CD4-positive, alpha-beta T cell treated with Interleukin-15 for 1 hour (primary cell): ENCODE results near the gene ERAS.
"Not testable (repeated sequence)": the region's sequence is repeated elsewhere in the genome, so short reads cannot be mapped to it uniquely, and the experiment has no call there.

Source experiments
- DNase-seq: peaks from one replicate; pipeline ENCODE4 v3.0.0-alpha.2; 2020

ERAS gene

DNA sequence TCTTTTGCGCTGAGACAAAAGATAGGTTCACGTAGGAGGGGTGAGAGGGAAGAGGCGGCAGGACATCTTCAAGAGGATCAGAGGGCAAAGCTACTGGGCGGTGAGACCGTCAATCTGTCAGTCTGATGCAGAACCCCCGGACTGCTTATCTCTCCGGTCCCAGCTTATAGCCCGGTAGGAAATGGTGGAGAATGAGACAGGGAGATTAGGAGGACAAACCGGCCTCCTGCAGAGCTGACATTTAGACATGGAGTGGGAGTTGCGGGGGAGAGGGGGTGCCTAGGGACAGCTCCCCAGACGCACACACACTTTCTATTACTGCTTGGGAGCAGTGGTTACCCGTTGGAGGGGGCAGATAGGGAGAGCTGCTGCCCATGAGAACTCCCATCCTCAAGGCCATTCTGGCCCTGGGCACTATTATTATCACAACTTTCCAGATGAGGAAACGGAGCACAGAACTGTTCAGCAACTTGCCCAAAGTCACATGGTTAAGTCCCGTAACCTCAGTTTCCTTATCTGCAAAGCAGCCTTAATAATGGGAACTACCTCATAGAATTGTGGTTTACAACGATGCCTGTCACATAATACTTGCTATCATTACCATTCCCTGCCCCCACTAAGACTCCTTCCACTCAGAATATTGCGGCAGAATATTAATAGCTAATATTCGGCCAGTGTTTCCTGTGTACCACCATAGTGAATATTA, 25.6 kb upstream of the ERAS start:
- DNase-seq: no peak

DNA sequence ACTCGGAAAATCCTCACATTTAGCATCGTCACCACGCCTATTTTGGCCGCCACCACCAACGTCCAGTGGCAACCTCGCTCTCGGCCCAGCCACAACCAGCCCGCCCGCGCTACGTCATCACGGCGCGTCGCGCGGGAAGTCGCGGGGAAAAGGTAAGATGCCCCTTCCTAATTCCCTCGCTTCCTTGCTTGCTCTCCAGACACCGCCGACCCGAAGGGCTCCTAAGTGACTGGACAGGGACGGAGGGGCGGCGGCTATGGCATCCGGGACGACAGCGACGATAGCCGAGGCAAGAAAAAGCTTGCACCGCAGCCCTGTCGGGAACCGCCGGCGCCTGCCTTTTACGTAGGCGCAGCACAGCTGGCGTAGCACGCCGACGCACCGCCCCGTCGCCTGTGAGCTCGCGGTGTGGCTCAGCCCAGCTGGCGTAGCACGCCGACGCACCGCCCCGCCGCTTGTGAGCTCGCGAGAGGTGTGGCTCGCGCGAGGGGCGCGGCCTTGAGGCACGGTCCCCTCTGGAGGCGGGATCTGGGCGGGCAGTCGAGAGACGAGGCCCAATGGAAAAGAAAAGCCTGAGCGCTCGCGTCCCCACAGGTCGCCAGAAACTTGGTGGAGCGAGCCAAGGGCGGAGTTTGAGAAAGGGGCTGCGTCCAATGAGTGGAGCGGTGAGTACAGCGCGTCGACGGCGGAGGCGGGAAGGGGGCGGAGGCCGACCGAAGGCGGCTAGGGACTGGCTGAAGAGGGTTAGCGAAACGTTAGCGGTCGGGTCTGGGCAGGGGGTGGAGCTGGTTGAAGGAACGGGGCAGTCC, 24.8 kb upstream of the ERAS start, which contains the start of gene HDAC6:
Gene HDAC6, plus strand, starts transcription at position 788 of the 809 bp plus-strand sequence. CDS start 626 bp downstream, outside the sequence.
- DNase-seq: peak; percentile 99

DNA sequence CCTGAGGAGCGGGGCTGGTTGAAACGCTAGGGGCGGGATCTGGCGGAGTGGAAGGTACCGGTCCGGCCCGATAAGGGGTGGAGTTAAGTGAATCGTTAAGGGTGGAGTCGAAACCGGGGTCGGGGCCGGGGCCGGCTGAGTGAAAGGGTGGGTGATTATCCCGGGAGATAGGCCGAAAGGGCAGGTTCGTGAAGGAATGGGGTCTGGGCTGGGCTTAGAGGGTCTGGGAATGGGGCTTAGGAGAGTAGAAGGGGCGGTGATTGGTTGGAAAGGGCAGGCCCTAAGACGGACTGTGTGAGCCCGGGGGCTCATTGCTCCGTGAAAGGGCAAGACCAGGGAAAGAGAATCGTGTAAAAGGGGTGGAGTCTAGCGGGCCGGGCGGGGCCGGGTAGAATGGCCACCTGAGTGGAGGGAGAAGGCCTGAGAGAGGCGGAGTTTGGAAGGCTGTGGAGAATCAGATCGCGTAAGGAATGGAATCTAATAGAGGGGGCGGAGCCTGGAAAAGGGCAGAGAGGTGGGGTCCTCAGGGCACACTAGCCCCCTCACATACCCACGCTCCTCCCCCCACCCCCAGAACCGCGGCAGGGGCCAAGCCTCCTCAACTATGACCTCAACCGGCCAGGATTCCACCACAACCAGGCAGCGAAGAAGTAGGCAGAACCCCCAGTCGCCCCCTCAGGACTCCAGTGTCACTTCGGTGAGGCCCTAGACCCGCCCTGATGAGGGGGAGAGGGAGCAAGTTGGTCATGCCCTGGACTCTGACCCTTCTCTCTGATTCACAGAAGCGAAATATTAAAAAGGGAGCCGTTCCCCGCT, 24.0 kb upstream of the ERAS start:
- peak; percentile 77 for DNase-seq

DNA sequence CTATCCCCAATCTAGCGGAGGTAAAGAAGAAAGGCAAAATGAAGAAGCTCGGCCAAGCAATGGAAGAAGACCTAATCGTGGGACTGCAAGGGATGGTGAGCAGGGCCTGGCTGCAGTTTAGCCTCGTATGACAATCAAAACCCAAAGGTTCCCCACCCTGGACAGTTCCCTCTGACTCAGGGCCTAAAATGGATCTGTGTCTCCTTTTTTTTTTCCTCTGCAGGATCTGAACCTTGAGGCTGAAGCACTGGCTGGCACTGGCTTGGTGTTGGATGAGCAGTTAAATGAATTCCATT, 23.5 kb upstream of the ERAS start:
- DNase-seq: no peak

DNA sequence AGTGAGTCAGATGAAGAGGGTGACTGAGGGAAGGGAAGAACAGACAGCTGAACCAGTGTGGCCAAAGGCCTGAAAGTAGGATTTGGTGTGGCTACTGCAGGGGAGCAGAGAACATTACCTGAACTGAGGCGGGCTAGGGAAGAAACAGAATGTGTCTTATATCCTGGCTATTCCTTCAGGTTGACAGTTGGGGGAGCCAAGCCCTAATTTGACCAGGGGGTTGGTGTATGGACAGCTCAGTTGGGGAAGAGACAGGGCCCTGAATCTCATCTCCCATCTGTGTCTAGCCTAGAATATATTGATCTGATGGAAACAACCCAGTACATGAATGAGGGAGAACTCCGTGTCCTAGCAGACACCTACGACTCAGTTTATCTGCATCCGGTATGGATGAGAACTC, 20.2 kb upstream of the ERAS start:
- no peak for DNase-seq

DNA sequence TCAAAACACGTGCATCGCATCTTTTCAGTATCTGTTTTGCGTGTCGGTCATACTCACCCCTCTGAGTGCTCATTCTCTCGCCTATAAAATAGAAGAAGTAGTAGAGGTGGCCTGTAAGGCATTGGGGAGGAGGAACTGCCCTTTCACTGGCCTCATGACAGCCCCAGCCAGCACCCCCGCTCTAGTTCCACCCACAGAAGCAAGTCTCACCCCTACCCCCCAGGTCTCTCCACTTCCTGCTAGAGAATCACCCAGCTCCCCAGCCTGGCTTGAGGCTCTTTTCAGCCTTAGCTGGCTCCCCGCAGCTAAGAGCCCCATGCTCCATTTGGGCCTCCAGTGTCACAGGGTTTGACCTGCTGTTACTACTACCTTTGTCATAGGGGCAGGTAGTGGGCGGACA, 12.7 kb upstream of the ERAS start:
- no peak for DNase-seq

DNA sequence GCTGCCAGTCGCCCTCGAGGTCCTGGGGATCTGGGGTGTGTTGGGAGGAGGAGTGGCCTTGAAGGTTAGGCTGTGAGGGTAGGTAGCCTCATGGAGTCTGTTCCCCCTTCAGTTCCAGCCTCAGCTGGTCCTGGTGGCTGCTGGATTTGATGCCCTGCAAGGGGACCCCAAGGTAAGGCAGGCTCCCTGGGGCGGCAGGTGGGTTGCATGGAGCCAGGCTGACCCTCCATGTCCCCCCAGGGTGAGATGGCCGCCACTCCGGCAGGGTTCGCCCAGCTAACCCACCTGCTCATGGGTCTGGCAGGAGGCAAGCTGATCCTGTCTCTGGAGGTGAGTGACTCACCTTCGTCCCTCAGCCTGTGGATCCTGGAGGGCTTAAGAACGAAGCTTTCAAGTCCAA, 11.6 kb upstream of the ERAS start:
- DNase-seq: no peak

DNA sequence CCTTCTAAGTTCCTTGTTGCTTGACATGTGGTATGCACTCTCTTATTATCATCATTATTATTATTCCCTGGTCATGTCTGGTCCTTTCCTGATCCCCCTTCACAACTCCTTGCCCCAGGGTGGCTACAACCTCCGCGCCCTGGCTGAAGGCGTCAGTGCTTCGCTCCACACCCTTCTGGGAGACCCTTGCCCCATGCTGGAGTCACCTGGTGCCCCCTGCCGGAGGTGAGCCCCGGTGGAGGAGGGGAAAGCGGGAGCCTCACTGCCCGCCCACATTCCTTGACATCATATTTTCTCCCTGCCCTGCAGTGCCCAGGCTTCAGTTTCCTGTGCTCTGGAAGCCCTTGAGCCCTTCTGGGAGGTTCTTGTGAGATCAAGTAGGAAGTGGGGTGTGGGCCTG, 11.0 kb upstream of the ERAS start:
- no peak for DNase-seq

DNA sequence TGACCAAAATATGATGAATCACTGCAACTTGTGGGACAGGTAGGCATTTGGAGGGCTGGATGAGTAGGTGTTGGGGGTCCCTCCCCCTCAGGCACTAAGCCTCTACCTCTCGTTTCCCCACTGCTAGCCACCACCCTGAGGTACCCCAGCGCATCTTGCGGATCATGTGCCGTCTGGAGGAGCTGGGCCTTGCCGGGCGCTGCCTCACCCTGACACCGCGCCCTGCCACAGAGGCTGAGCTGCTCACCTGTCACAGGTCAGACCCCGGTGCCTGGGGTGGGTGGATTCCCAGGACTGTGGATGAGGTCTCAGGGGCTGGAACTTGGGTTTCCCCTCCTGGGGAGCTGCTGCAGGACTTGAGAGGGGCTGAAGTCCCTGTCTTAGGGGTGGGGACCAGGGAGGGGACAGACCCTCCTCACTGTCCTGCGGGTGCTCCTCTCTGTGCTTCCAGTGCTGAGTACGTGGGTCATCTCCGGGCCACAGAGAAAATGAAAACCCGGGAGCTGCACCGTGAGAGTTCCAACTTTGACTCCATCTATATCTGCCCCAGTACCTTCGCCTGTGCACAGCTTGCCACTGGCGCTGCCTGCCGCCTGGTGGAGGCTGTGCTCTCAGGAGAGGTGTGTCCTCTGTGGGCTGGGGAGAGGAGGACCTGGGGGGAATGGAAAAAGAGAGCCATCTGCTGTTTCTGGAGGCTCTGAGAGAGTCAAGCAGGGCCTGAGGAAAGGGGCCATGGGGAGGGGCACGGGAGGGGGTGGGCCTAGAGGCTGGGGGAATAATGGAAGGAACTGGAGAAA, 10.1 kb upstream of the ERAS start:
- DNase-seq: no peak

DNA sequence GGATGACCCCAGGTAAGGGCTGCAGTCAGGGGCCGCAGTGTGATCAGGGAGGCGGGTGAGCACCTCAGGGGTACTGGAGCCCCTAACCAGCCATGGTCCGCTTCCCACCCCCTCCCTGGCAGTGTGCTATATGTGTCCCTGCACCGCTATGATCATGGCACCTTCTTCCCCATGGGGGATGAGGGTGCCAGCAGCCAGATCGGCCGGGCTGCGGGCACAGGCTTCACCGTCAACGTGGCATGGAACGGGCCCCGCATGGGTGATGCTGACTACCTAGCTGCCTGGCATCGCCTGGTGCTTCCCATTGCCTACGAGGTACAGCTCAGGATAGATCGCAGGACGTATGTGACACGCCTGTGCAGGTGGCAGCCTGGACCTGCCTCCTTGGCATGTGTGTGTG, 8.2 kb upstream of the ERAS start:
- no peak for DNase-seq

DNA sequence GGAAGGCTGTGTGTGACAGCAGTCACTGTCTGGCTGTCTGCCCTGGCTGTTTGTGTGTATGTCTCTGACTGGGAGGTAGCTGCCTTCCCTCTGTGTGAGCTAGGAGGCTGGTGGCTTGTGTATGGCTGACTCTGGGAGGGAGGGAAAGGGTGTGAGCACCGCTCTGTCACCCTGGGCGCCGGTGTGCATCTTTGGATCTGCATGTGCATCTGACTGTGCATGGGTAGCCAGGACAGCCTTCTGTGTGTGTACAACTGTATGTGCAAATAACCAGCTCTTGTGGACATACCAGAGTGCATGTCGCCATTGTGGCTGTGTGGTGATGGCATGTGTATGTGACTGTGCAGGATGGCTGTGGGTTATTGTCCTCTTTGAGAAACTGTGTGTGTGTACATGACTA, 7.4 kb upstream of the ERAS start:
- no peak for DNase-seq

DNA sequence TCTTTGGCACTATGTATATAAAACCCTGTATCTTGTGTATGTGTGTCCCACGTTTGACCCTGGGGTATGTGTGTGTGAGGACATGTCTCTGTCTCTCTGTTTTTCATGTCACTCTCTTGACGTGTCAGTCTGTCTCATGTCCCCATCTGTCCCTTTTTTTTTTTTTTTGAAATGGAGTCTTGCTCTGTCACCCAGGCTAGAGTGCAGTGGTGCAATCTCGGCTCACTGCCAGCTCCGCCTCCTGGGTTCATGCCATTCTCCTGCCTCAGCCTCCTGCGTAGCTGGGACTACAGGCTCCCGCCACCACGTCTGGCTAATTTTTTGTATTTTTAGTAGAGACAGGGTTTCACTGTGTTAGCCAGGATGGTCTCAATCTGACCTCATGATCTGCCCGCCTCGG, 6.9 kb upstream of the ERAS start:
- not testable (repeated sequence) for DNase-seq

DNA sequence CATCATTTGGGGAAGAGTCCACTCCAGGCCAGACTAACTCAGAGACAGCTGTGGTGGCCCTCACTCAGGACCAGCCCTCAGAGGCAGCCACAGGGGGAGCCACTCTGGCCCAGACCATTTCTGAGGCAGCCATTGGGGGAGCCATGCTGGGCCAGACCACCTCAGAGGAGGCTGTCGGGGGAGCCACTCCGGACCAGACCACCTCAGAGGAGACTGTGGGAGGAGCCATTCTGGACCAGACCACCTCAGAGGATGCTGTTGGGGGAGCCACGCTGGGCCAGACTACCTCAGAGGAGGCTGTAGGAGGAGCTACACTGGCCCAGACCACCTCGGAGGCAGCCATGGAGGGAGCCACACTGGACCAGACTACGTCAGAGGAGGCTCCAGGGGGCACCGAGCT, 3.3 kb upstream of the ERAS start:
- DNase-seq: no peak

DNA sequence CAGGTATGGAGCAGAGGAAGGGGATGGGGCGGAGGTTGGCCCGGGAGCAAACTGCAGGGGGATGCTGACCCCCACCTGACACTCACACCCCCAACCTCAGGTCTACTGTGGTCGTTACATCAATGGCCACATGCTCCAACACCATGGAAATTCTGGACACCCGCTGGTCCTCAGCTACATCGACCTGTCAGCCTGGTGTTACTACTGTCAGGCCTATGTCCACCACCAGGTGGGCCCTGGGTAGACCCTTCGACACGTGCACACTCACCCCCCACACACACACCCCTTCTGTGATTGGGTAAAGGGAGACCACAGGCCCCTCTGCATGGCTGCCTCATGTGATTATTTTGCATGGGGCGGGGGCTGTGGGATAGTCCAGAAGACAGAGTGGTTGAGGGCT, 2.2 kb upstream of the ERAS start:
- no peak for DNase-seq

DNA sequence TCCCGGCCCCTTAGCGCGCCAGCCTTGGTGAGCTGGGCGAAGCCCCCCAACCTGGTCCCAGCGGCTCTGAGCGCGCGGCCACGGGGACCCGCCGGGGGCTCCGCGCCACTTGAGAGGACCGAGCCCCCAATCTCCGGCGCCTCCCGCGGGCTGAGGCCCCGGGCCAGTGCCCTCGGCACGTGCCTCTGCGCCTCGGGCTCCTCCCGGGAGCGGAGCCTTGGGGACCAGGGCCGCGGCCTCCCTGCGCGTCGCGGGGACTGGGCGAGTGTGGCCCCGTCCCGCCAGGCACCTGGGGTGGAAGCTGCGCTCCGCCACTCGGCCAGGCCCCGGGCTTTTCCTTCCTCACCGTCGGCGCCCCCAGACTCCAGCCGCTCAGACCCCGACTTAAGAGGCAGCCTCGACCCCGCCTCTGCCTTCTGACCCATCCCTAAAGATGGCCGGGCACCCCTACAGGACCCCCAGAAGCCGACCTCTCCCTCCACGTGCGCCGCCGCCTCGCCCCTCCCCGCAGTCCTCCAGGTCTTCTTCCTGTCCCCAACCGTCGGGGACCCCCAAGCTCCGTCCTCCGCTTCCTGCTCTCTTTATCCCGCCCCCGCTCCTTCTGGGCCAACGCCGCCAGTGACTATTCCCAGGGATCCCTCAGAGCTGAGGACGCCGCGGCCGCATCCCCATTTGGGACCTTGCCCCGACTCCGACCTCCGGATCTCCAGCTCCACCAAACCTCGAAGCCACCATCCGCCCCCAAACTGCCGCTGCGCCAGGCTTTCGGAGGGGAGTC, 752 bp downstream of the ERAS start:
- DNase-seq: no peak

DNA sequence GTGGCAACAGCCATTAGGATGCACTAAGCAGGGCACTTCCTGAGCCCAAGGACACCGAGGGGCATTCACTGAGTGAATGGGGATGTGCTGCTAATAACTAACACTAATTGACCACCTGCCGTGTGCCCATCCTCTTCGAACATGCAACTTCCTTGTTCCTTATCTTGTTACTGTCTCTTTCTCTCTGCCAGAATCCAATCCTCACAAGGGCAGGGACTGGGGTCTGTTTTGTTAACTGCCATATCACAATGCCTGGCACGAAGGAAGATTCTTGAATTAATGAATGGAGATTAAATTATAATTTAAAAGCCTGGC, 1.3 kb downstream of the ERAS start:
- DNase-seq: no peak

DNA sequence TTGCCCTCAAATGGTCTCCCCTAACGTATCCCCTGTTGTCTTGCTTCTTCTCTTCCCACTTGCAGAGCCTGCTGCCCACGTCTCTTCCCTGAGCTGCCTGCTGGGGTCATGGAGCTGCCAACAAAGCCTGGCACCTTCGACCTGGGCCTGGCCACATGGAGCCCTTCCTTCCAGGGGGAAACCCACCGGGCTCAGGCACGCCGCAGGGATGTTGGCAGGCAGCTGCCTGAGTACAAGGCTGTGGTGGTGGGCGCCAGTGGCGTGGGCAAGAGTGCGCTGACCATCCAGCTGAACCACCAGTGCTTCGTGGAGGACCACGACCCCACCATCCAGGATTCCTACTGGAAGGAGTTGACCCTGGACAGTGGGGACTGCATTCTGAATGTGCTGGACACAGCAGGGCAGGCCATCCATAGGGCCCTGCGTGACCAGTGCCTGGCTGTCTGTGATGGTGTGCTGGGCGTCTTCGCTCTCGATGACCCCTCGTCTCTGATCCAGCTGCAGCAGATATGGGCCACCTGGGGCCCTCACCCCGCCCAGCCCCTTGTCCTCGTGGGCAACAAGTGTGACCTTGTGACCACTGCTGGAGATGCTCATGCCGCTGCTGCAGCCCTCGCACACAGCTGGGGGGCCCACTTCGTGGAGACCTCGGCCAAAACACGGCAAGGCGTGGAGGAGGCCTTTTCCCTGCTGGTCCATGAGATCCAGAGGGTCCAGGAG, 2.9 kb downstream of the ERAS start:
- DNase-seq: no peak

DNA sequence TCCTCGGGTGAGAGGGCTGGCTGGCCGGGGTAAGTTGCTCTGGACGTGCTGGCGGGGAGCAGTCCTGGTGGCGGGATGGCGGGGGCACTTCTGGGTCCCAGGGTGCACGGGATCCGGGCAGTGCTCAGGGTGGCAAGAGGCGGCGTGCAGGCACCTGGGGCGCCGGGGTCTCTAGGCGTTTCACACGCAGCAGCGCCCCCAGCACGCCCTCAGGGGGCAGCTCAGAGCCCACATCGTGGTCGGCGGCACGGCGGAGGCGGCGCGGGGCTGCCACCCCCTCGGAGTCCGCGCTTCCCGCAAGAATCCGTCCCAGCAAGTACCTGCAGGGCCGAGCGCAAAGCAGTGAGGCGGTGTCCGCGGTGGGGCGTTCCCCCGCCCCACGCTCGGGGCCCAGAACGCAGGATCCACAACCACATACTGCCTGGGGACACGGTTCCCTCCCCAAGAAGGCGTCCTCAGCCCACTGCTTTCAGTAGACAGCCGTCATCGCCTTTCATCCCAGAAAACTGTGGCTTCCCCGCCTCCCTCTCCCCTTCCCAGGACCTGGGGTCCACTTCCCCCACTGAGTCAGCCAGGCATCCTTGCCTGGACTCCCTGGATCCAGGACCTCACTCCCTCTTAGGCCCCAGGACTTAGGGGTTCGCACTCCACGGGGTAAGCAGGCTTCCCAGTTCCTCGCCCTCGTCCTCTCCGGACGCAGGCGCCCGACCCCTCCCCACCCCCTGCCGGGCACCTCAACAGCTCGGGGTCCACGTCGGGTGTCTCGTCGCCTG, 5.0 kb downstream of the ERAS start:
- DNase-seq: no peak

DNA sequence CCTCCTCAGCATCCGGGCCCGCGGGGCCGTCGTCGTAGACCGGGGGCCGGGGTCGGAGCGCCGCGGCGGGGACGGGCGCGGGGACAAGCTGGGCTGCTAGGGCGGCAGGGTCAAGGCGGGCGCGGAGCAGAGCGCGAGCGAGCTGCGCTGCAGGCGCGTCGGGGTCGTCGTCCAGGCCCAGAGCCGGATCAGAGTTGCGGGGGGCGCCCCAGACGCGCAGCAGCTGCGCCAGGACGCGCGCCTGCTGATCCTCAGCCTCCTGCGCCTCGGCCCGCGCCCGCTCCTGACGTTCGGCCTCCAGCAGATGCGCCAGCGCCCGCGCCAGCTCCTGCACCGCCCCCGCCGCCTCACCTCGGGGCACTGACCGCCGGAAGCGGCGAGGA, 5.6 kb downstream of the ERAS start:
- no peak for DNase-seq

DNA sequence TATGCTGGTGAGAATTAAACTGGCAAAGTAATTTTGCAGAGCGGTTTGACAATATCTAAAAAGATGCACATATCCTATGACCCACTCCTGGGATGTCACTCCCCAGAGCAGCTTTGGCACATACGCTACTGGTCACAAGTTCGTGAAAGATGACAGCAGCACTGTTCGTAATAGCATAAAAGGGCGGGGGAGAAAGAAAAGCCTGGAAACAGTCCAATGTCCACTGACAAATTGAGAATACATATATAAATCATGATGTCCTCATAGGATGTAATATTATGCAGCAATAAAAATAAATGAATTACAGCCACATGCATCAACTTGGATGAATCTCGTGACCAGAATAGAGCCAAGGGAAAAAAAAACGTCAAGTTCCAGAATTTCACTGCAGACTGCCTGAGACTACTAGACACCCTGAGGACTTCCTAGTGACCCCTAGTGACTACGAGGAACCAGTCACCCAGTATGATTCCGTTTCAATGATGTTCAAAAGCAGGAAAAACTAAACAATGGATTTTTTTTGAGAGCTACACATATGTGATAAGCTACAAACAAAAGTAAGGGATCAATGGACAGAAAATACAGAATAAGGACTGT, 7.3 kb downstream of the ERAS start:
- no peak for DNase-seq

DNA sequence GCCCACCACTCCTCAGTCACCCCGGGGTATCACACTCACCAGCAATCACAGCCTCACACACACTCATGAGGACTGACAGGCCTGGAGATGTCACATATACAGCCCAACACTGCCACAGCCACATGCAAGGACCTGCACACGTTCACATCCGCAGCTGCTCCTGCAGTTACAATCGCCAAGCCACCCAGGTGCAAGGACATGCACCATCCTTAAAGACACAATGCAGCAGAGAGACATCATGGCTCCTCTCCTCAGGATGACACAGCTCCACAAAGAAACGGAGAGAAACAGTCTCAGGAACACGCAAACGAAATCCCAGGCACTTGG, 8.0 kb downstream of the ERAS start:
- DNase-seq: no peak
